ENCODE data around the gene CD209.
A peak's percentile ranks its signal among the peaks of the same experiment; 100 is the strongest.
"Not testable (repeated sequence)": the region's sequence is repeated elsewhere in the genome, so short reads cannot be mapped to it uniquely, and the experiment has no call there.

CD209 gene

DNA sequence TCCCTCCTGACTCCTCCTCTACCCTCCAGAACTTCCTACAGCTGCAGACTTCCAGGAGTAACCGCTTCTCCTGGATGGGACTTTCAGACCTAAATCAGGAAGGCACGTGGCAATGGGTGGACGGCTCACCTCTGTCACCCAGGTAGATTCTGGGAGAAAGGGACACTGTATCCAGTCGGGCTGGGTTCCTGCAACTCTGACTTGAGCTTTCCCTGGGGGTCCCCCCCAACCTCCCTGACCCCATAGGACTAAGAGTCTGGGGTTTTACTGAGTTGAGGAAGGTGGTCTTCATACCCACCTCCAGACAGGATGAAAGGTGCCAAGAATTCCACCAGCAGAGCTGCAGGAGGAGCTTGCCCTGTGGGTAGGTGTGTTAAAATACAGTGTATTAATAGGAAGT is 20.2 kb upstream of the CD209 start:
- no peak for DNase-seq

DNA sequence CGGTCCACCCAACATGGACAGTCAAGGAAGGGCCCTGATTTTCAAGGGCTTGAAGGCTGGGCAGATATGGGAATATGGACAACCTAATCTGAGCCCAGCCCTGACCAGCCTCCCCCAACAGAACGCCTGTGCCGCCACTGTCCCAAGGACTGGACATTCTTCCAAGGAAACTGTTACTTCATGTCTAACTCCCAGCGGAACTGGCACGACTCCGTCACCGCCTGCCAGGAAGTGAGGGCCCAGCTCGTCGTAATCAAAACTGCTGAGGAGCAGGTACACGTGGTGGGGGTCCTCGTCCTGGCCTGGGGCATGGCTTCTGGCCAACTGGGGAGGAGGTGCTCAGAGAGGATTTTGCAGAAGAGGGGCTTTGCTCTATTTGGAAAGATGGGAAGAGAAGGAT is 19.2 kb upstream of the CD209 start:
- DNase-seq = no peak

DNA sequence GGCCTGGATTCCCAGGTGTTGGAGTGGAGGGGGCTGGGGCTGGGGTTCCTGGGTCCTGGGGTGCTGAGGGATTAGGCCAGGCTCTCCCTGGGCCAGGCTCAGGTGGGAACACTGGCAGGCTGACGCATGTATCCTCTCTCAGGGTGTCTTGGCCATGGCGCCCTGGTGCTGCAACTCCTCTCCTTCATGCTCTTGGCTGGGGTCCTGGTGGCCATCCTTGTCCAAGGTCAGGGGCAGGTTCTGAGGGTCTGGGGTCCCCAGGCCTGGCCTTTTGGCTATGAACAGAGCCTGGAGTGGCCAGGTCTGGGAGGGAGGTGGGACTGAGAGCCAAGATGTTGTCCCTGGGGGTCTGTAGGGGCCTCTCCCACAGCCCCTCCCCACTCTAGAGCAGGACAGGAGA is 17.7 kb upstream of the CD209 start:
- not testable (repeated sequence) for DNase-seq

DNA sequence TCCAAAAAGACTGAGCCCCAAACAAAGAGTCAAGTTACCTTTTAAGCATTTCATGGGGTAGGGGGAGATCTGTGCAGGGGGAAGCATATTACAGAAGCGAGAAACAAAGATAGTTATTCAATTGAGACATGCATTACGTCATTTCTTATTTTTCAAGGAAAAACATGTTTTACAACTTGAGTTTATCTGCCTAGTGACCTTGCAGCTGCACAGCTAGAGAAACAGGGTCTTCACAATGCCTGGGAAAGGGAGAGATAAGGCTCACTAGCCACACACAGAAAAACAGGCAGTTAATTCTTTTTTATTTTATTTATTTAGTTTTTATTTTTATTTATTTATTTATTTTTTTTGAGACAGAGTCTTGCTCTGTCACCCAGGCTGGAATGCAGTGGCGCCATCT is 16.8 kb upstream of the CD209 start:
- not testable (repeated sequence) for DNase-seq

DNA sequence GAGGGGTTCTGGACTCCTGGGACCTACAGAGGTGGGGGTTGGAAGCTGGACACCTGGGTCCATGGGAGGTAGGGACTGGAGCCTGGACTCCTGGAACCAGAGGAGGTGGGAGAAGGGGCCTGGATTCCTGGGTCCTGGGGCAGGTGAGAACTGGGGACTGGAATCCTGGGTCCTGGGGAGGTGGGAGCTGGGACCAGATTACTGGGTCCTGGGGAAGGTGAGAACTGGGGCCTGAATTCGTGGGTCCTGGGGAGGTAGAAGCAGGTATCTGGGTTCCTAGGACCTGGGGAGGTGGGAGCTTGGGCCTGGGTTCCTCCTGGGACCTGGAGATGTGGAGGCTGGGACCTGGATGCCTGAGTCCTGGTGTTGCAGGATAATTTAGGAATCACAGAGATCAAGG is 16.4 kb upstream of the CD209 start:
- no peak for DNase-seq

DNA sequence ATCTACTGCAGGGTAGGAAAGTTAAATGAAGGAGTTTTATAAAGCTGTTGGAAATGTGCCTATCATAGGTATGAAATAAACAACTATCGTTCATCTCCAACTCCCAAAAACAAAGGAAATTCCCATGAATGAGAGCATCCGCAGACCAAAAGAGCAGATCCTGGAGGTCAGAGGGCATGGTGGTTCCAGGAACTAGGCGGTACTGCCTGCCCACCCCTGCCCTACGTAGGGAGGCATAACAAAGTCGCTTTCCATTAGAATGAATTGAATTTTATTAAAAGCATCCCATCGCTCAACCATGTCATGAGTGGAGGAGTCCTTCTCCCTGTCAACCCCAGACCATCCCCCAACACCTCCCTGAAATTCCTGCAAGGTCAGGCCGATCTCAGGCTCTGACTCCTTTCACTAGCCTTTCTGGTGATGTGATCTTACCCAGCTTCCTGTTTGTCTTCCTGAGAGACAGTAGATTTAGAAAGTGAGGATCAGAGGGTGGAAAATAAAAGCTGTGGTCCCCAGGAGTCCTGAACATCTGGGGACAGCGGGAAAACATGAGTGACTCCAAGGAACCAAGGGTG is 15.5 kb upstream of the CD209 start, which contains the start of gene CLEC4M:
Gene CLEC4M (plus strand): TSS at position 525 of the 575 bp plus-strand sequence. CDS start 24 bp downstream, at position 549.
- no peak for DNase-seq

DNA sequence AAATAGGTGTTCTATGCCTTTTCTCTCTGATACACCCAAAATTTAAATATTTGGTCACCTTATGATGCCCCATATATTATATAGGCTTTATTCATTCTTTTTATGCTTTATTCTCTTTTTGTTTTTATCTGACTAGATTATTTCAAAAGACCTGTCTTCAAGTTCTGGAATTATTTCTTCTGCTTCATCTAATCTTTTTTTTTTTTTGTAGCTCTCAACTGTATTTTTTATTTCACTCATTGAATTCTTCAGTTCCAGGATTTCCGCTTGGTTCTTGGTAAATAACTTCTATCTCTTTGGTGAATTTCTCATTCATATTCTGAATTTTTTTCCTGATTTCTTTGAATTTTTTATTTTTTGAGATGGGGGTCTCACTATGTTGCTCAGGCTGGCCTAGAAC is 11.8 kb upstream of the CD209 start:
- DNase-seq = no peak

DNA sequence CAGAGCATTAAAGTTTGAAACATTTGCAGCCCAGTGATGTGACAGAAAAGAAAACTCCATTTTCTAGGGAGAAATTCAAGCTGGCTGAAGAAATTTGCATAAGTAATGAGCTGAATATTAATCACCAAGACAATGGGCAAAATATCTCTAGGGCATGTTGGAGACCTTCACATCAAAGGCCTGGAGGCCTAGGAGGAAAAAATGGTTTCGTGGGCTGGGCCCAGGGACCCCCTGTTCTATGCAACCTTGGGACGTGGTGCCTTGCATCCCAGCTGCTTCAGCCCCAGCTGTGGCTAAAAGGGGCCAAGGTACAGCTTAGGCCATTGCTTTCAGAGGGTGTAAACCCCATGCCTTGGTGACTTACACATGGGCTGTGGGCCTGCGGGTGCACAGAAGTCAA is 10.0 kb upstream of the CD209 start:
- DNase-seq = no peak

DNA sequence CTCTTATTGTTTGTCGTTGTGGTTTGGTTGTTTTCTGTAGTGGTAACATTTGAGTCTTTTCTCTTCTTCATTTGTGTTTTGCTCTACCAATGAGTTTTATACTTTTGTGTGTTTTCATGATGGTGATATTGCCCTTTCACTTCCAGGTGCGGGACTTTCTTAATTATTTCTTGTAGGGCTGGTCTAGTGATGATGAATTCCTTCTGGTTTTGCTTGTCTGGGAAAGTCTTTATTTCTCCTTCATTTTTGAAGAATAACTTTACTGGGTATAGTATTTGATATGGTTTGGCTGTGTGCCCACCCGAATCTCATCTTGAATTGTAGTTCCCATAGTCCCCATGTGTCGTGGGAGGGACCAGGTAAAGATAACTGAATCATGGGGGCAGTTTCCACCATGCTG is 8.9 kb upstream of the CD209 start:
- DNase-seq = no peak

DNA sequence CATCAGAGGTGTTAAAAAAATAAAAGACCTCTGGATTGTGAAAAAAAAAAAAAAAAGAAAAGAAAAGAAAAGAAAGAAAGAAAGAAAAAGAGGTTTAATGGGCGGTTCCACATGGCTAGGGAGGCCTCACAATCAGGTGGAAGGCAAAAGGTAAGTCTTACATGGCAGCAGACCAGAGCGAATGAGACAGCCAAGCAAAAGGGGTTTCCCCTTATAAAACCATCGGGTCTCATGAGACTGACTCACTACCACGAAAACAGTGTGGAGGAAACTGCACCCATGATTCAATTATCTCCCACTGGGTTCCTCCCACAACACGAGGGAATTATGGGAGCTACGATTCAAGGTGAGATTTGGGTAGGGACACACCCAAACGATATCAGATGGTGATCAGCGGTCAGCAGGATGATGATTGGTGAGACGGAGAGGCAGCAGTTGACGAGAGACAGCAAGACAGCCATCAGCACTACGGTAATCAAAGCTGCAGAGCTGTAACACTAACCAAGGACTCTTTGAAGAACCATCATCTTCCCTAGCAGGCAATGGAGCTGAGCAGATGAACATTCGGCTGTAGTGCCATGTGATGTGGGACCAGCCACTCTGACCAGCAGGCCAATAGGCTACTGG is 3.9 kb upstream of the CD209 start:
- no peak for DNase-seq

DNA sequence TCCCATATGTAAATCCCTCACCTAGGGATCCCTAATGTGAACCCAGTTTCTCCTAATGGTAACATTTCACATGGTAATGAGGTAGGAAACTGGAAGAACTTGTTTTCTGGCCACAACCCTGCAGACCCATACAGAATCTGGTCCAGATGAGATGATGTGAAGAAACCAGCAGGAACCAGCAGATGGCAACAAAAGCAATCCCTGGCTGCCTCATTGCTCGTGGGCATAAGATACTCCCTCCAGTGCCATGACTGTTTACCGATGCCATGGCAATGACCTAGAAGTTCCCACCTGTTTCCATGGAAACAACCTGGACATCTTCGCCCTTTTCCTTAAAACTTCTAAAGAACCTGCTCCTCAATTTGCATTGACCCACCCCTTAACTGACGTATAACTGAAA is 1.4 kb upstream of the CD209 start:
- DNase-seq = peak; percentile 60

DNA sequence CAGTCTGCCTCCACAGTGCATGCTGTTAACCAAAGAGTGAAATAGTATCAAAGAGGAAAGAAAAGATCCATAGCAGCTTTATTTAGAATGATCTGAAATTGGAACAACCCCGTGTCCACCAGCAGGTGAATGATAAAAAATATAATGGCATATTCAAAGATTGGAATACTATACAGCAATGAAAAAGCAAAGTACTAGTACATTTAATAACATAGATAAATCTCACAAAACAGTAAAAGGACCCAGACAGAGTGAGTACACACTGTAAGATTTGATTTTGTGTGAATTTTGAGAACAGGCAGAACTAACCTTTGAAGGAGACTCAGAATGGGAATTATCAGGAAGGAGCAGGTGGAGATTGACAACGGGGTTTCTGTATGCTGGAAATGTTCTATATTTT is 837 bp upstream of the CD209 start:
- no peak for DNase-seq

DNA sequence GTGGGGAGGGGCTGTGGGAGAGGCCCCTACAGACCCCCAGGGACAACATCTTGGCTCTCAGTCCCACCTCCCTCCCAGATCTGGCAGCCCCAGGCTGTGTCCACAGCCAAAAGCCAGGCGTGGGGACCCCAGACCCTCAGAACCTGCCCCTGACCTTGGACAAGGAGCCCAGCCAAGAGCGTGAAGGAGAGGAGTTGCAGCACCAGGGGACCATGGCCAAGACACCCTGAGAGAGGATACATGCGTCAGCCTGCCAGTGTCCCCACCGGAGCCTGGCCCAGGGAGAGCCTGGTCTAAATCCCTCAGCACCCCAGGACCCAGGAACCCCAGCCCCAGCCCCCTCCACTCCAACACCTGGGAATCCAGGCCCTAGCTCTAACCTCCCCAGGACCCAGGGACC is 1.0 kb downstream of the CD209 start:
- DNase-seq = not testable (repeated sequence)

DNA sequence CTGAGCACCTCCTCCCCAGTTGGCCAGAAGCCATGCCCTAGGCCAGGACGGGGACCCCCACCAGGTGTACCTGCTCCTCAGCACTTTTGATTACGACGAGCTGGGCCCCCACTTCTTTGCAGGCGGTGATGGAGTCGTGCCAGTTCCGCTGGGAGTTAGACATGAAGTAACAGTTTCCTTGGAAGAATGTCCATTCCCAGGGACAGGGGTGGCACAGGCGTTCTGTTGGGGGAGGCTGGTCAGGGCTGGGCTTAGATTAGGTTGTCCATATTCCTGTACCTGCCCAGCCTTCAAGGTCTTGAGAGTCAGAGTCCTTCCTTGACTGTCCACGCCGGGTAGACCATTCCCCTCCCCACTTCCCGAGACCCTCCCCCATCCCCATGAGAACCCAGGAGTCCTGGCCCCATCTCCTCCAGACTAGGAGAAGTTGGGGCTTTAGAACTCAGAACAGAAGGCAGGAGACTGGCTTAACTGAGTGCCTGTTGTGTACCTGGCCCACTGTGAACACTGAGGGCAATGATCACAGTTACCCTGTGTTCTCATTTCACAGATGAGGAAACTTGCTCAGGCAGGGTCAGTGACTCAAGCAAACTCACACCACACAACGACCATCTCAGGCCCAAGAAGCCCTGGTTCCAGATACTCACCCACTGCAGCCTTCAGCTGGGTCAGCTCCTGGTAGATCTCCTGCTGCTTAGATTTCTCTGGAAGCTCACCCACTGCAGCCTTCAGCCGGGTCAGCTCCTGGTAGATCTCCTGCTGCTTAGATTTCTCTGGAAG is 2.3 kb downstream of the CD209 start:
- no peak for DNase-seq

DNA sequence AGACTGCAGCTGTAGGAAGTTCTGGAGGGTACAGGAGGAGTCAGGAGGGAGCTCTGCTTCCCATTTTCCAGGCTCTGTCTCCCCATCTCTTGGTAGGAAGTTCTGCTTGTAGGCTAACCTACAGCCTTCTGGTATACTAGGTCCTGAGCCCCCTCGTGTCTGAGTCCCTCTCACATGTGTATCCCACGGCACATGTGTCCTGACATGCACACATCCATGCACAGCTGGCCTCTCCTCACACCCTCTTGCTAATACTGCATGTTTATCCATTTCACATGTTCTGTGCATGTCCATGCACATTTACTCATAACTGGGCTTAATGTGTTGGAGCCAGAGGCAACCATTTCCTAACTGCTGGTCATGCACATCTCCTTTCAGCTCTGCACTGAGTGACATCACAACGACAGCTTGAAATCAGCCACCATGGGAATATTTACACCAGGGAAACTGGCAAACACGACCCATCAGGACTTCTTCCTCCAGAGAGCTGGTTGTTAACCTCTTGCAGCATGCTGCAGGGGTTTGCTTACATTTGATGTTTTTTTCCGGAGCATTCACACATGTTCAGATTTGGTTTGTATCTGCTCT is 3.0 kb downstream of the CD209 start:
- DNase-seq = no peak

DNA sequence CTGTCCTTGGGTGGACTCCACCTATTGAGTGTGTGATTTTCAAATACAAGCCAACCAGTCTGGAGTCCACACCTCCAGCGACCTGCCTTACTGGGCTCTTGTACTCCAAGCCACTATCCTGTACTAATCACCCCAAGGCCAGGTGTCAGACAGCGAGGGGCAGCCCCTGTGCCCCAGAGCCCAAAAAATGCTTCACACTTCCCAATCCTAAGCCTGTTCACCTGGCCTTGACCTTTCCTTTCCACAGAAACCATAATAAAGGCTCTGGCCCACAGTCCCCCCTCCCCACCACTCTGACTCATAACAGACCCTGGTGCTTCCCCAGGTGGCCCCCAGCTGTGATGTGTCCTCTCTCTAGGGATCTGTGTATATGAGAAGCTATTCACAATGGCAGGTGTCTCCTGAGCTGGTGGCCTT is 3.9 kb downstream of the CD209 start:
- DNase-seq = no peak

DNA sequence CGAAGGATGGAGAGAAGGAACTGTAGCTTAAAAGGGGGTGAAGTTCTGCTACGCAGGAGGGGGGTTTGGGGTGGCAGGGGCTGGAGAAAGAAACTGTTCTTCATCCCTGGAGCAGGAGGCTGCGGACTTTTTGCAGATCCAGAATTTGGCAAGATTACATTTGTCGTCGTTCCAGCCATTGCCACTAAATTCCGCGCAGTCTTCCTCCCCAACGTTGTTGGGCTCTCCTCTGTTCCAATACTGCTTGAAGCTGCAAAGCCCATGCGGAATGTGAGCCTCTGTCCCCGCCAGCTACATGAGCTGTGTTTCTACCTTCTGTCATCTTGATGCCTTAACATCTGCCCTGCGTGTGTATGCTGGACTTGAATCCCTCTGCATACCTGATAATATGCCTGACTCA is 4.3 kb downstream of the CD209 start:
- DNase-seq = peak; percentile 22

DNA sequence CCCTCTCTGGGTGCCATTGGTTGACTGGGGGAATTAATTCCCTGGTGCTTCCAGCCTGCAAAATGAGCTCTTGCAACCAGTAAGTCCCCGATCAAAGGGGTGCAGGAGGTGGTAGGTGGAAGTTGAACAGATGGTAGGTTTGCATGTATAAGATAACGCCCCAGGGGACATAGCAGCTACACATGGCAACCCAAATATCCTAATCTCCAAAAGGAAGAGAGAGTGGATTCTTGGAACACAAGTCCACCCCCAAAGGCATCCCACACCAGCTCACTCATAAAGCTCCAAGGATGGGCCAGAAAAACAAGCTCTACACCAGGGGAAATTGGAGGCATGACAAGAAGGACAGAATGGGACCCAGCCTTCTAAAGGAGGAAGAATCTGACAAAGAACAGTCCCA is 4.8 kb downstream of the CD209 start:
- peak; percentile 75 for DNase-seq

DNA sequence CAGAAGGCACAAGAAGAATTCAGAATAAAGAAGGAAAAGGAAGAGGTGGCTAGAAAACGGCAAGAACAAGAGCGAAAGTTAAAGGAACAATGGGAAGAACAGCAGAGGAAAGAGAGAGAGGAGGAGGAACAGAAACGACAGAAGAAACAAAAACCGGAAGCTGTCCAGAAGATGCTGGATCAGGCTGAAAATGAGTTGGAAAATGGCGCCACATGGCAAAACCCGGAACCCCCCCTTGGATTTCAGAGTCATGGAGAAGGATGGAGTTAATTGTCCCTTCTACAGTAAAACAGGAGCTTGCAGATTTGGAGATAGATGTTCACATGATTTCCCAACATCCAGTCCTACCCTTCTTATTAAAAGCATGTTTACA is 6.7 kb downstream of the CD209 start:
- no peak for DNase-seq

DNA sequence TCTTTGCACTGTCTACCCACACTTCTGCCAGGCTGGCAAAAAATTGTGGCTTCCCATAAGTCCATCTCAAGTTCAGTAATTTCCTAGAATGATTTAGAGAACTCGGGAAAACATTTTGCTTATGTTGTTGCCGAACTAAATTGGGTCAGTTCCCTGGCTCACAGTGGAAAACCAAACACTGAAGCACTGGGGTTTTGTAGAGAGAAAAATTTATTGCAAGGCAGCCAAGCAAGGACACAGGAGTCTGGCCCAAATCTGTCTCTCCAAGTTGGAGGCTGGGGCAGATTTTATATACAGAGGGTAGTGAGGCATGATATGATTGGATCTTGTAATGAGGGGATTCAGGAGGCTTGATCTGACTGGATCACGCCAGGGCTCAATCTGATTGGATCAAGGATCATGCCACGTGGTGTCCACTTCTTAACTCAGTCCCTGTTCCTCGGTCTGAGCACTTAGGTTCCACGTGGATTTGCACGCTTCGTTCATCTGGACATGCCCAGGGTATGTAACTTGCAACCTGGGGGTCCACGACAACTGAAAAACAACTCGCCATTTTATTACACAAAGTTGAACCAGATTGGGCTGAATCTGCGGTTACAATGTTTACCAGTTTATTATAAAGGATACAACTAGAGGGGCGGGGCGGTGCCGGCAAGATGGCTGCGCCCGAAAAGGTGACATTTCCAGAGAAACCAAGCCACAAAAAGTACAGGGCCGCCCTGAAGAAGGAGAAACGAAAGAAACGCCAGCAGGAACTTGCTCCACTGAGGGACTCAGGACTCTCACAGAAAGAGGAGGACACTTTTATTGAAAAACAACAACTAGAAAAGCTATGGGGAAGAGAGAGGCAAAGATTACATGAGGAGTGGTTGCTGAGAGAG is 7.3 kb downstream of the CD209 start:
- DNase-seq = no peak

DNA sequence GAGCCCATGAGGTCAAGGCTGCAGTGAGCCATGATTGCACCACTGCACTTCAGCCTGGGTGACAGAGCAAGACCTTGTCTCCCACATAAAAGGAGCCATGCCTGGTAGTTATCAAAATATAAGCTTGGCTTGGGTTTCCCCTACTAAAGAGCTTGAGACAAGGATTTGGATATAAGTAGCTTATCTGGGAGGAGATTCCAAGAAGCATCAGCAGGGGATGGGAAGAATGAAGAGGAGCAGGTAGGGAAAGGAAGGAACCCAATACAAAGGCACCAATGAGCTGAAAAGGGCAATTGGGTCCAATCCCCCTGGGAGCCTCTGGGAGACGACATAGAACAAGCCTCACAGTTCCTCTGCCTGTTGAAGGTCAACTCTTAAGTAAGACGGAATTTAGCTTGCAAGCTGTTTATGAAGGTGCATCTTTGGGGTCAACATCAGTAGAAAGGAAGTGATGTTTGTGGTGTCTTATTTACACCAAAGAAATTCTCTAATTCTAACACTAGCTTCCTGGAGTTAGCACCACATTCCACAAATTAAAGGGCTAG is 8.1 kb downstream of the CD209 start:
- no peak for DNase-seq

DNA sequence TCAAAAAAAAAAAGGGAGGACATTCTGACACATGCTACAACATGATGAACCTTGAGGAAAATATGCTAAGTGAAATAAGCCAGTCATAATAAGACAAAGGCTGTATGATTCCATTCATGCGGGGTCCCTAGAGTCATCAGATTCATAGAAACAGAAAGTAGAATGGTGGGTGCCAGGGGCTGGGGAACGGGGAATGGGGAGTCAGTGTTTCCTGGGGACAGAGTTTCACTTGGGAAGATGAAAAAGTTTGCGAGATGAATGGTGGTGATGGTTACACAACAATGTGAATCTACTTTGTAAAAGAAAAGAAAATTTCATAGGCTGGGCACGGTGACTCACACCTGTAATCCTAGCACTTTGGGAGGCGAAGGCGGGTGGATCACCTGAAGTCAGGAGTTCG is 9.3 kb downstream of the CD209 start:
- no peak for DNase-seq

DNA sequence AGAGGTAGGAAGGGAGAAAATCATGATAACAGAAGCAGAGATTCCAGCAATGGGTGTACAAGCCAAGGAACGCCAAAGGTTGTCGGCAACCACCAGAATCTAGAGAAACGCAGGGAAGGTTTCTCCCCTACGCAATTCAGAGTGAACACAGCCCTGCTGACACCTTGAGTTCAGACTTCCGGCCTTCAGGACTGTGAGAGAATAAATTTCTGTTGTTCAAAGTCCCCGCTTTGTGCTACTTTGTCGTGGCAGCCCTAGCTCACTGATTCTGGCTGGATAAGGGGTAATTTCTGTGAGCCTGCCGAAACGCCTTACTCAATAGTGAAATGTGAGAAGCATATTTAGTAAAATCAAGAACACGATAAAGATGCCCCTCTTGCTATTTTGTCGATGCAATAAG is 10.1 kb downstream of the CD209 start:
- no peak for DNase-seq

Measured in DMS 273 treated with DMSO at 0.1 percent for 48 hours (cell line).